ENCODE results near the gene KBTBD2. TPM values are rescaled to one million over a fixed set of nuclear protein-coding genes. Genes with fewer than 3 reads are reported as not detected.

KBTBD2 gene
- total and polyA plus RNA-seq, 2 donors (not counting 3 experiments of a cell fraction or from before 2014, with no cell fraction given), result 24.8 to 36.6 TPM

GRCh38 chr7:32893722-32894121, 2.2 kb upstream of the KBTBD2 start:
- H2AFZ ChIP-seq (ENCODE audit: low read depth, low read length), result peak overlapping the region; percentile 8
- peak; percentile 33 for FAIRE-seq
- intact Hi-C loops (cut with micrococcal nuclease) (loop anchor here (1.0 to 5.0 kb wide), 3 partner anchors 216 to 834 kb away; partner anchors contain the start of gene RP9), dilution Hi-C loops (cut with MboI; ENCODE audit: extremely low pct_ligation_motif_present, low sequenced_read_pairs) (no loop called here)
- CTCF ChIA-PET, result interaction anchor here (0.8 to 5.0 kb wide), 4 partner anchors 11 to 93 kb away, joined by 3 to 39 read pairs (median 7); no protein-coding TSS in a partner anchor
- H3K9ac ChIP-seq (replicated peaks; ENCODE audit: extremely low read depth, insufficient read depth, low read length), result no peak overlapping the region
- no peaks in the 10 kb centered on the region for H3K9me1 ChIP-seq (replicated peaks; ENCODE audit: control insufficient read depth, extremely low read depth, insufficient read depth, low read length)
- TF ChIP-seq MAX (IDR thresholded peaks at IDR 0.05; ENCODE audit: insufficient read depth, insufficient read length) (no peak), MYC (IDR thresholded peaks at IDR 0.05; ENCODE audit: low read depth, low read length) (no peak), FOS (IDR thresholded peaks at IDR 0.05; ENCODE audit: borderline replicate concordance, insufficient read depth, low read length) (no peak), POLR2A (IDR thresholded peaks at IDR 0.05; ENCODE audit: low read depth, low read length) (no peak), CTCF (IDR thresholded peaks at IDR 0.05; ENCODE audit: extremely low read depth in 1 of 2, insufficient read depth in 1 of 2, low read depth in 1 of 2, low read length in 2 of 2) (no peak), GATA2 (IDR thresholded peaks at IDR 0.05; ENCODE audit: insufficient read depth, insufficient read length, low read depth, low read length) (no peak), EZH2 (IDR thresholded peaks at IDR 0.05; ENCODE audit: borderline replicate concordance, low read depth, low read length, severe bottlenecking) (no peak), POLR2AphosphoS5 (IDR thresholded peaks at IDR 0.05; ENCODE audit: insufficient read depth, low read depth, low read length) (no peak), JUN (IDR thresholded peaks at IDR 0.05; ENCODE audit: borderline replicate concordance, insufficient read depth, insufficient read length, low read depth) (no peak)
- no peak overlapping the region for H3K27ac ChIP-seq (ENCODE audit: insufficient read depth, low read depth, low read length)
- no peak overlapping the region for H3K4me3 ChIP-seq (replicated peaks in 1 of 3; ENCODE audit: insufficient read depth in 1 of 3, low read depth in 1 of 3, low read length in 3 of 3)
- no peaks in the 10 kb centered on the region for H3K9me3 ChIP-seq (replicated peaks; ENCODE audit: control insufficient read depth, insufficient read depth, low read length)
- peaks cover 23% of the 10 kb centered on the region for H3K79me2 ChIP-seq (ENCODE audit: control insufficient read depth, insufficient read depth, low read length)
- H3K36me3 ChIP-seq (ENCODE audit: control insufficient read depth in 2 of 2, extremely low read depth in 1 of 2, insufficient read depth in 2 of 2, low read length in 2 of 2), result no peaks in the 10 kb centered on the region
- peaks cover 30% of the 10 kb centered on the region for H3K4me1 ChIP-seq (ENCODE audit: control insufficient read depth, extremely low read depth, insufficient read depth, low read length)
- DNase-seq (ENCODE audit: low read depth, low spot score), result no peak
- BruUV-seq (replicated peaks), result no TSS peak
- H3K4me2 ChIP-seq (ENCODE audit: insufficient read depth, low read length), result peak overlapping the region; percentile 85
- H3K27me3 ChIP-seq (ENCODE audit: control insufficient read depth in 2 of 2, insufficient read depth in 2 of 2, low read length in 2 of 2), result no peaks in the 10 kb centered on the region
- POLR2A ChIA-PET, result interaction anchor here (1.1 kb wide), 1 partner anchor 12 kb away, joined by 4 read pairs; no protein-coding TSS in a partner anchor
- H4K20me1 ChIP-seq (replicated peaks; ENCODE audit: control insufficient read depth, extremely low read depth, insufficient read depth, low read length), result no peaks in the 10 kb centered on the region

Measured in endothelial cell of umbilical vein (primary cell).